Endothelial cell of umbilical vein (primary cell): ENCODE data around the gene SCLT1. TPM values are rescaled to one million over a fixed set of nuclear protein-coding genes. Genes with fewer than 3 reads are reported as not detected.

Experiments
- BruUV-seq: library from RNA; stranded (reverse); fragments of 400-500 nt; replicated peaks from 2 replicates; lab custom pipeline; 2021; lab: Mats Ljungman, UMichigan
- CTCF ChIA-PET: fragments of 300-600, 350-600 bp; sonication (Branson Sonifier 250); formaldehyde crosslinking; loops from one replicate; lab custom pipeline; 2021; ENCODE audit warnings: antibody characterized with exemption, inconsistent platforms; lab: Charles Lee
- POLR2A ChIA-PET: fragments of 300-600, 350-600 bp; sonication (Branson Sonifier 250); formaldehyde crosslinking; loops from one replicate; lab custom pipeline; 2021; ENCODE audit warnings: antibody characterized with exemption, inconsistent platforms; lab: Charles Lee
- DNase-seq: peaks from one replicate; pipeline ENCODE4 v3.0.0-alpha.2; 2011; ENCODE audit warnings: low read depth, low spot score
- FAIRE-seq: peaks from 2 replicates; lab custom pipeline; 2011; peaks lifted over from hg19 to GRCh38; lab: Jason Lieb, UNC
- H2AFZ ChIP-seq: 2 replicates; pipeline ENCODE4 v1.6.0; 2012; ENCODE audit warnings: low read depth, low read length, control low read depth, inconsistent platforms
- H3K27ac ChIP-seq: 2 replicates; pipeline ENCODE4 v1.5.1; 2011; ENCODE audit warnings: low read depth, mild to moderate bottlenecking, control low read depth, low read length, moderate library complexity; ENCODE audit not compliant: insufficient read depth
- H3K27me3 ChIP-seq, 2 experiments: 2 replicates each; pipeline versions ENCODE4 v1.6.0 to v1.6.1; 2011; ENCODE audit warnings: low read length in 2 of 2, mixed read lengths in 1 of 2; ENCODE audit not compliant: control insufficient read depth in 2 of 2, insufficient read depth in 2 of 2
- H3K36me3 ChIP-seq, 2 experiments: 2 replicates in 1 of 2; 3 replicates in 1 of 2; pipeline ENCODE4 v1.5.1; 2011; ENCODE audit warnings: low read length in 2 of 2, mild to moderate bottlenecking in 1 of 2, moderate library complexity in 1 of 2; ENCODE audit not compliant: control insufficient read depth in 2 of 2, insufficient read depth in 2 of 2; ENCODE audit errors: extremely low read depth in 1 of 2
- H3K4me1 ChIP-seq: 3 replicates; pipeline ENCODE4 v1.5.1; 2011; ENCODE audit warnings: mild to moderate bottlenecking, low read length; ENCODE audit not compliant: control insufficient read depth, insufficient read depth; ENCODE audit errors: extremely low read depth
- H3K4me2 ChIP-seq: 2 replicates; pipeline ENCODE4 v1.6.1; 2011; ENCODE audit warnings: low read length, control low read depth, mixed read lengths; ENCODE audit not compliant: insufficient read depth
- H3K4me3 ChIP-seq, 3 experiments: fragments of 200-600 bp in 1 of 3; sonication (generic), shearing (Covaris generic) in 1 of 3; replicated peaks in 1 of 3; 2 replicates each; pipeline ENCODE4 v1.5.1; 2011 to 2016; ENCODE audit warnings: control low read depth in 3 of 3, low read length in 3 of 3, mild to moderate bottlenecking in 2 of 3, inconsistent platforms in 1 of 3, low read depth in 1 of 3, moderate library complexity in 1 of 3; ENCODE audit not compliant: insufficient read depth in 1 of 3
- H3K79me2 ChIP-seq: 2 replicates; pipeline ENCODE4 v1.6.0; 2012; ENCODE audit warnings: low read length, inconsistent platforms; ENCODE audit not compliant: control insufficient read depth, insufficient read depth
- H3K9ac ChIP-seq: replicated peaks from 2 replicates; pipeline ENCODE3; 2011; ENCODE audit warnings: low read length, control low read depth; ENCODE audit not compliant: insufficient read depth; ENCODE audit errors: extremely low read depth
- H3K9me1 ChIP-seq: replicated peaks from 3 replicates; pipeline ENCODE4 v1.6.0; 2011; ENCODE audit warnings: mild to moderate bottlenecking, low read length; ENCODE audit not compliant: control insufficient read depth, insufficient read depth; ENCODE audit errors: extremely low read depth
- H3K9me3 ChIP-seq: replicated peaks from 2 replicates; pipeline ENCODE4 v1.5.1; 2012; ENCODE audit warnings: low read length, inconsistent platforms; ENCODE audit not compliant: control insufficient read depth, insufficient read depth
- H4K20me1 ChIP-seq: replicated peaks from 2 replicates; pipeline ENCODE3; 2011; ENCODE audit warnings: mild to moderate bottlenecking, low read length; ENCODE audit not compliant: control insufficient read depth, insufficient read depth; ENCODE audit errors: extremely low read depth
- CTCF ChIP-seq, 2 donors: IDR thresholded peaks; 1 replicate in 1 of 2; 2 replicates in 1 of 2; pipeline ENCODE4 v1.5.1; 2011; ENCODE audit warnings: low read length in 2 of 2, mild to moderate bottlenecking in 2 of 2, moderate library complexity in 2 of 2, control low read depth in 1 of 2, inconsistent platforms in 1 of 2, low read depth in 1 of 2; ENCODE audit not compliant: insufficient read depth in 1 of 2; ENCODE audit errors: extremely low read depth in 1 of 2
- EZH2 ChIP-seq: IDR thresholded peaks from 2 replicates; pipeline ENCODE4 v1.6.1; 2012; ENCODE audit warnings: borderline replicate concordance, low read depth, mild to moderate bottlenecking, moderate library complexity, low read length, inconsistent platforms; ENCODE audit not compliant: severe bottlenecking
- FOS ChIP-seq: IDR thresholded peaks from 2 replicates; pipeline ENCODE4 v1.6.1; 2011; ENCODE audit warnings: mild to moderate bottlenecking, low read length, moderate library complexity, borderline replicate concordance; ENCODE audit not compliant: insufficient read depth
- GATA2 ChIP-seq: IDR thresholded peaks from 2 replicates; pipeline ENCODE4 v1.7.0; 2011; ENCODE audit warnings: low read depth, mild to moderate bottlenecking, moderate library complexity, mixed read lengths, low read length; ENCODE audit not compliant: insufficient read length, insufficient read depth
- JUN ChIP-seq: IDR thresholded peaks from 2 replicates; pipeline ENCODE4 v1.6.1; 2011; ENCODE audit warnings: borderline replicate concordance, low read depth; ENCODE audit not compliant: insufficient read length, insufficient read depth
- MAX ChIP-seq: IDR thresholded peaks from 2 replicates; pipeline ENCODE4 v1.6.1; 2011; ENCODE audit not compliant: insufficient read depth, insufficient read length
- MYC ChIP-seq: IDR thresholded peaks from one replicate; pipeline ENCODE4 v1.6.1; 2011; ENCODE audit warnings: mild to moderate bottlenecking, low read depth, low read length
- POLR2A ChIP-seq: IDR thresholded peaks from 2 replicates; pipeline ENCODE4 v1.6.1; 2012; ENCODE audit warnings: low read depth, mild to moderate bottlenecking, control low read depth, low read length
- POLR2AphosphoS5 ChIP-seq: IDR thresholded peaks from 2 replicates; pipeline ENCODE4 v1.6.1; 2012; ENCODE audit warnings: low read depth, mild to moderate bottlenecking, control low read depth, low read length, moderate library complexity; ENCODE audit not compliant: insufficient read depth
- dilution Hi-C: fragments of 300-500 bp; cut with MboI; formaldehyde crosslinking; loops from one replicate; pipeline ENCODE4 v1.15.0; 2019; ENCODE audit warnings: low sequenced_read_pairs; ENCODE audit not compliant: extremely low pct_ligation_motif_present
- intact Hi-C: fragments of 100-400 bp; cut with micrococcal nuclease; formaldehyde crosslinking; loops from one replicate; pipeline ENCODE4 v1.10.0; 2022
- polyA plus RNA-seq, 4 experiments: library from polyadenylated mRNA; depleted of rRNA in 3 of 4; stranded (reverse) in 3 of 4; unstranded in 1 of 4; fragments of >200 nt; gene quantifications; 2 replicates each; pipeline versions ENCODE4 v1.2.1 to v1.2.3, GENCODE V29; 2011 to 2012; ENCODE audit warnings: missing spikeins in 1 of 4
- total RNA-seq: library from RNA; stranded (reverse); gene quantifications from 2 replicates; pipeline ENCODE4 v1.2.3, GENCODE V29; 2021

The SCLT1 gene
- total and polyA plus RNA-seq, 2 donors (not counting 3 experiments of a cell fraction or from before 2014, with no cell fraction given): 3.2 to 14.0 TPM

- Histone ChIP-seq H3K9me3 (no peaks in the 10 kb centered on the region), H4K20me1 (no peaks in the 10 kb centered on the region), H3K9ac (no peak overlapping the region), H3K4me3 (no peak overlapping the region), H3K79me2 (peaks cover 58% of the 10 kb centered on the region), H2AFZ (no peak overlapping the region), H3K4me2 (no peak overlapping the region), H3K4me1 (no peaks in the 10 kb centered on the region), H3K27ac (no peak overlapping the region), H3K9me1 (no peaks in the 10 kb centered on the region), H3K27me3 (no peaks in the 10 kb centered on the region), H3K36me3 (peaks cover 0 to 2% of the 10 kb centered on the region in 2 experiments)
- dilution Hi-C loops: no loop called here
- BruUV-seq: no TSS peak
- ChIA-PET CTCF (interaction anchor here (1.7 kb wide), 1 partner anchor 12 kb away, joined by 5 read pairs; the partner anchor contains the start of gene SCLT1), POLR2A (no interaction called here)
- no peak for FAIRE-seq
- DNase-seq: no peak
- intact Hi-C loops: no loop called here
- TF ChIP-seq FOS: no peak
- TF ChIP-seq GATA2: no peak
- no peak for TF ChIP-seq MAX
- TF ChIP-seq POLR2A: no peak
- no peak for TF ChIP-seq POLR2AphosphoS5
- no peak for TF ChIP-seq CTCF (IDR thresholded peaks at IDR 0.05; ENCODE audit: extremely low read depth in 1 of 2, insufficient read depth in 1 of 2, low read depth in 1 of 2, low read length in 2 of 2)
- no peak for TF ChIP-seq MYC
- no peak for TF ChIP-seq JUN
- TF ChIP-seq EZH2: no peak
Measured at GRCh38 chr4:129082302-129082701, 11.0 kb downstream of the SCLT1 start.
